ENCODE results near the gene DCLK1.
A peak's percentile ranks its signal among the peaks of the same experiment; 100 is the strongest.

Gene DCLK1

DNA sequence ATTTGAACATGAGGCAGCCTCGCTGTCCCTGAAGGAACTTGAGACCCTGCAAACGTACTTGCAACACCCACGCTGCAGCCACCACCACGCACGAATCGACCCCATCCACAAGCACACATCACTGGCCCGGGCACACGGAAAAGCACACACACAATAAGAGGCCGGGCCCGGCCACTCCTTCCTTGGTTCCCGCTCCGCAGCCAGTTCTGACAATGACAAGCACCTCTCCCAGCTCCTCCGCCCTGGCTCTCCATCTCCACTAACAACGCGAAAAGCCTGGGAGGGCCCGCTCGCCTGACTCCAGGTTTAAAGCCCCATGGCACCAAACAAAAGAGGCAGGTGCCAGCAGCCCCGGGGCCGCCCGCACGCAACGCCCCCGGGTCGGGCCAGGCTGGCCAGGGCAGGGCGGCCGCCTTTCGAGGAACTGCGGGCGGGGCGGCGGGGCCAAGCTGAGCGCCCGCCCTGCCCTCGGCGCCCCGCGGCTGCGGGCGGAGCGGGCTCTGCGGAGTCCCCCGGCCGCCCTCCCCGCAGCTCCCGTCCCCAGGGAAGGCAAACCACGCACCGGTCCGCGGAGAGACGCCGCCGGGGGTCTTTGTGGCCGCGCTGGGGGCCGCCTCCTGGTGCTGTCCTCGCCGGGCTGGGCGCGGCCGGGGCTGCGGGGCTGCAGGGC is 495 bp downstream of the DCLK1 start:
- H3K9me3 ChIP-seq (ENCODE audit: control insufficient read depth, low read depth, low read length): no peaks in the 10 kb centered on the region
- no peak overlapping the region for H3K27ac ChIP-seq (ENCODE audit: low read length)
- peak overlapping the region; percentile 32 for H3K9ac ChIP-seq (ENCODE audit: low read length)
- peak overlapping the region; percentile 75 for H3K4me3 ChIP-seq (ENCODE audit: low read length)
- peaks cover 4% of the 10 kb centered on the region for H3K4me1 ChIP-seq (ENCODE audit: control insufficient read depth, low read depth, low read length)
- no peaks in the 10 kb centered on the region for H3K36me3 ChIP-seq (ENCODE audit: control insufficient read depth, low read depth, low read length)
- H3K27me3 ChIP-seq (ENCODE audit: control insufficient read depth, insufficient read depth, low read length): peaks cover 55% of the 10 kb centered on the region

DNA sequence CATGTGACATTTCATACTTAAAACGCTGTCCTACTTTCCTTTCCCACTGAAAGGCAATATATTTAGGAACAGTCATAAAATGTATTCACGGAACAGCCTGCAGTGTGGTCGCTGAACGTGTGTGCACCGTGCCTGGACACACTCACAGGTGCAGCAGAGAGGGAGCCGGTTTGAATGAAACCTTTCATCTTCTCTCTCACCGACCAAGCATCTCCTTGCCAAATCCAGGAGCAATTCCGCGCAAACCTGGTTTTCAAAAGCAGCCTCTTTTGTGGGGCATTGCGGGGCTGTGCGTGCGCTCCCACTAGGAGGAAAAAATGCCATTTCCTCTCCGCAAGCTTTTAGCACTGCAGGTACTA is 1.0 kb downstream of the DCLK1 start:
- no peaks in the 10 kb centered on the region for H3K9me3 ChIP-seq (ENCODE audit: control insufficient read depth, low read depth, low read length)
- no peak overlapping the region for H3K27ac ChIP-seq (ENCODE audit: low read length)
- no peaks in the 10 kb centered on the region for H3K36me3 ChIP-seq (ENCODE audit: control insufficient read depth, low read depth, low read length)
- peak overlapping the region; percentile 32 for H3K9ac ChIP-seq (ENCODE audit: low read length)
- peaks cover 55% of the 10 kb centered on the region for H3K27me3 ChIP-seq (ENCODE audit: control insufficient read depth, insufficient read depth, low read length)
- H3K4me1 ChIP-seq (ENCODE audit: control insufficient read depth, low read depth, low read length): peaks cover 4% of the 10 kb centered on the region
- H3K4me3 ChIP-seq (ENCODE audit: low read length): peak overlapping the region; percentile 75

DNA sequence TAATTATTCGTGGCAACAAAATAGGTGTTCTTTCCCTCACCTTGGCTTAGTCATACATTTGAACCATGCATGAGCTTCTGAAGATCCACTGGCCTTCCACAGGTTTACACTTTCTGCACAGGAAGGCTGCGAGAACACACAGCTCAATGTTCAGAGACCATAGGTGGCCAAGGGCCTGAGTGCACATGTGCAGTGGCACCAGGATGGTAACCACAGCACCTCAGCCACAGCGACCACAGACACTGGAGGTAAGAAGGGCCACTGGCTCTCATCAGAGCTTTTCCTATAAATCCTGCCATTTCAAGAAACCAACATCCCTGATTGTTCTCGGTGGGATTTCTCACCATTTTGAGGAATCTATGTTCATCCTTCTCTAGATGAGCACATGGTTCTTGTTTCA is 1.6 kb downstream of the DCLK1 start:
- Histone ChIP-seq H3K9ac (ENCODE audit: low read length) (no peak overlapping the region), H3K36me3 (ENCODE audit: control insufficient read depth, low read depth, low read length) (no peaks in the 10 kb centered on the region), H3K4me1 (ENCODE audit: control insufficient read depth, low read depth, low read length) (peaks cover 4% of the 10 kb centered on the region), H3K9me3 (ENCODE audit: control insufficient read depth, low read depth, low read length) (no peaks in the 10 kb centered on the region), H3K27me3 (ENCODE audit: control insufficient read depth, insufficient read depth, low read length) (peaks cover 55% of the 10 kb centered on the region), H3K27ac (ENCODE audit: low read length) (no peak overlapping the region), H3K4me3 (ENCODE audit: low read length) (peak overlapping the region; percentile 75)

DNA sequence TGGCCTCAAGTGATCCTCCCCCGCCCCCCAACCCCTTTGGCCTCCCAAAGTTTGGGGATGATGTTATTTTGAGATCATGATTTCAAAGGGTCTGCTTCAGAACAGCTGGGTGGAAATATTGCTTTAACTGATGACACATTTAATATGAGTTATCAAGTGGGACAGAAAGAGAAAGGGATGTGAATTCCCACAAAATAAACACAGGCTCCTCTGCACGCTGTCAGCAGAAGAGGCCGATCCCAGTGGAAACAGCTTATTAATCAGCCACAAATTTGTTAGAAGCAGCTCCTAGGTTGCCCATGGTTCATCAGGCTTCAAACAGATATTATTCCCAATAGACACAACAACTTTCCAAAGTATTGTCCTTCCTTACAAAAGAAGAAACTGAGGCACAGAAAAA is 4.7 kb downstream of the DCLK1 start:
- Histone ChIP-seq H3K27ac (ENCODE audit: low read length) (no peak overlapping the region), H3K27me3 (ENCODE audit: control insufficient read depth, insufficient read depth, low read length) (peaks cover 34% of the 10 kb centered on the region), H3K36me3 (ENCODE audit: control insufficient read depth, low read depth, low read length) (no peaks in the 10 kb centered on the region), H3K9me3 (ENCODE audit: control insufficient read depth, low read depth, low read length) (no peaks in the 10 kb centered on the region), H3K9ac (ENCODE audit: low read length) (no peak overlapping the region), H3K4me3 (ENCODE audit: low read length) (no peak overlapping the region), H3K4me1 (ENCODE audit: control insufficient read depth, low read depth, low read length) (peaks cover 4% of the 10 kb centered on the region)

DNA sequence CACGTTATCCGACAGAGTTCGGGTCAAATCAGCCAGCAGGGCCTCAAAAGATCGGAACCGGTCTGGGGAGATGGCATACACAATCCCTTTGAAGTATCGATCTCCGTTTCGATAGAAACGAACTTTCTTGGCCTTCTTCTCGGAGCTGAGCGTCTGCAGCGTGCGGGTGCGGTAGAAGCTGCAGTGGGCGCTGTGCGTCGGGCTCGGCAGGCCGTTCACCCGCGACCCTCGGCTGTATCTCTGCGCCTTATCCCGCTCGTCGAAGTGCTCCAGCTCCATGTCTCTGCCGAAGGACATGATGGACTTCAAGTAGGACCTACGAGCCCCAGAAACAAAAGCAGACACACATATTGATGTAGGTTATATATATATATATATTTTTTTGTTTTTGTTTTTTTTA is 5.3 kb downstream of the DCLK1 start:
- no peak overlapping the region for H3K9ac ChIP-seq (ENCODE audit: low read length)
- no peaks in the 10 kb centered on the region for H3K9me3 ChIP-seq (ENCODE audit: control insufficient read depth, low read depth, low read length)
- H3K27ac ChIP-seq (ENCODE audit: low read length): no peak overlapping the region
- H3K4me1 ChIP-seq (ENCODE audit: control insufficient read depth, low read depth, low read length): peaks cover 4% of the 10 kb centered on the region
- no peaks in the 10 kb centered on the region for H3K36me3 ChIP-seq (ENCODE audit: control insufficient read depth, low read depth, low read length)
- peaks cover 31% of the 10 kb centered on the region for H3K27me3 ChIP-seq (ENCODE audit: control insufficient read depth, insufficient read depth, low read length)
- H3K4me3 ChIP-seq (ENCODE audit: low read length): no peak overlapping the region

DNA sequence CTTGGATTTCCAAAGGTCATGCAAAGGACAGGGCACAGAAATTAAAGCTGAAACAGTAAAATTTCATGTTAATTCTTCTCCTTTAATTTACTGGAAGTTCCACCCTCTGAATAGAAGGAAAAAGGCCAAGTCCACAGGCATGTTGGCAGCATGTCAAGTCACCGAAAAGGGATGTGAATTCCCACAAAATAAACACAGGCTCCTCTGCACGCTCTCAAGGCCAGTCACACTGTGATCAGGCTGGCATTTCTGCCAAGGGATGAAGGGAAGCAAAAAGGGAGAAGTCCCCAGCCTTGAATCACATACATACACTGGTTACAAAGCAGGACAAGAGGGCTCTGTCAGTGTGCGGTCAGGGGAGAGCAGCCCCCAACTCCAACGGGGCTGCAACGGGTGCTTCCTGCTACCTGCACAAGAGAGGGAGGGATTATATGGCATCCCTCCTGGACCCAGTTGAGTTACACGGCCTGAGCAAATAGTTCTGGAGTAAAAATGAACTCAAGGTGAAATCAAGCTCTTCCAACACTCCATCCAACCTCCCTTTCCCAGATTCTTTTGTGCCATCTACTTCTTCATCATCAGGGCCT is 6.9 kb downstream of the DCLK1 start:
- Histone ChIP-seq H3K9ac (ENCODE audit: low read length) (no peak overlapping the region), H3K4me1 (ENCODE audit: control insufficient read depth, low read depth, low read length) (no peaks in the 10 kb centered on the region), H3K4me3 (ENCODE audit: low read length) (no peak overlapping the region), H3K36me3 (ENCODE audit: control insufficient read depth, low read depth, low read length) (no peaks in the 10 kb centered on the region), H3K27me3 (ENCODE audit: control insufficient read depth, insufficient read depth, low read length) (peaks cover 17% of the 10 kb centered on the region), H3K27ac (ENCODE audit: low read length) (no peak overlapping the region), H3K9me3 (ENCODE audit: control insufficient read depth, low read depth, low read length) (no peaks in the 10 kb centered on the region)

DNA sequence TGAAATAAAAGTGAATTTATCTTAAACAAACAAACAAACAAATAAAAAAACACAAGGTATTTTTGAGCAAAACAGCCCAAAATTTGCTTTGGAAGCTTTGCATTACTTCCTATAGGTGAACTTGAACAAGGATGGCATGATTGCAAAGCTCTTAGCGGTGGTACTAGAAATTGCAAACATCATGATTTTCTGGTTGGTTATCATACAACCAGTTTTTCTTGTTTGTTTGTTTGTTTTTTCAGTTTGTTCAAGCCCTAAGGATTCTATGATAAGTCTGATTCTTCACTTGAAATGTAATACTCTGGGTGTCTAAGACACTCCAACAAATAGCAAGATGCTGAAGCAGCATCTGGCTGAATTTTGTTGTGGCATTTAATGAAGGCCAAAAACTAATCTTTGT is 15.9 kb downstream of the DCLK1 start:
- H3K9ac ChIP-seq (ENCODE audit: low read length): no peak overlapping the region
- H3K36me3 ChIP-seq (ENCODE audit: control insufficient read depth, low read depth, low read length): no peaks in the 10 kb centered on the region
- H3K27ac ChIP-seq (ENCODE audit: low read length): no peak overlapping the region

DNA sequence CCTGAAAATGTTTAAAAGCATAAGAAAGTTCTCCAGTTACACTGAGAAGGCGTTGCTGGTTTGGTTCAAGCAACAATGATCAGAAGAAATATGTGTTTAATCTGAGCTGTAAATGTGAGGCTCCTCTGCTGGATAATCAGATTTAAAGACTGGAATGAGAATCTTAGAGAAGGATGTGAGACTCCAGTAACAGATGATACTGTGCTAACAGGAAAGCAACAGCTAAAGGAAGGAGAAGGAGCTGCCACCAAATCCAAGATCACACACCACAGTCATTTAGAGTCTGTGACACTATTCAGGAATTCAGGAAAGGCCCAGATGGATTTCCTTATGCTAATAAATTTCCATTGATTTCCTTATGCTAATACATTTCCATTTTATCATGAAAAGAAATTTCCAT is 16.9 kb downstream of the DCLK1 start:
- Histone ChIP-seq H3K27ac (ENCODE audit: low read length) (no peak overlapping the region), H3K9ac (ENCODE audit: low read length) (no peak overlapping the region), H3K9me3 (ENCODE audit: control insufficient read depth, low read depth, low read length) (no peaks in the 10 kb centered on the region), H3K4me1 (ENCODE audit: control insufficient read depth, low read depth, low read length) (no peaks in the 10 kb centered on the region), H3K36me3 (ENCODE audit: control insufficient read depth, low read depth, low read length) (no peaks in the 10 kb centered on the region), H3K27me3 (ENCODE audit: control insufficient read depth, insufficient read depth, low read length) (no peaks in the 10 kb centered on the region), H3K4me3 (ENCODE audit: low read length) (no peak overlapping the region)

More for the DNA sequence above, 15.9 kb downstream of the DCLK1 start:
- no peaks in the 10 kb centered on the region for H3K4me1 ChIP-seq (ENCODE audit: control insufficient read depth, low read depth, low read length)
- H3K4me3 ChIP-seq (ENCODE audit: low read length): no peak overlapping the region
- no peaks in the 10 kb centered on the region for H3K9me3 ChIP-seq (ENCODE audit: control insufficient read depth, low read depth, low read length)
- no peaks in the 10 kb centered on the region for H3K27me3 ChIP-seq (ENCODE audit: control insufficient read depth, insufficient read depth, low read length)

DNA sequence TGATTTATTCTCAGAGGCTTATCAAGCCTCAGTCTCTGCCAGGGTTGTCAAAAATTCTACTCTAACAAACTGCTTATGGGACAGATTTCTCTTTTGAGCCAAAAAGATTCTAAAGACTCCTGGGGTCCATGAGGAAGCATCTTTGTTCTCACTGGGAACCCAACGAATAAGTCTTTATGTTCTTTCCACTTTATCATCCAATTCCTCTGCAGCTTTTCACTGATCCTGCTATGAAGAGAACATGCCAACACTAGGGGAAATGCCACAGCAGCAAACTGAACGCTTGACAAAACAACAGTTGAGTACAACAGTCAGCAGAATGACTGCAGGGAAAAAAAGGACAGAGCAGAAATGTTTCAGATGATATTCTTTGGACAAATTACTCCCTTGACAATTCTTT is 22.2 kb downstream of the DCLK1 start:
- no peaks in the 10 kb centered on the region for H3K36me3 ChIP-seq (ENCODE audit: control insufficient read depth, low read depth, low read length)
- no peaks in the 10 kb centered on the region for H3K4me1 ChIP-seq (ENCODE audit: control insufficient read depth, low read depth, low read length)
- H3K27ac ChIP-seq (ENCODE audit: low read length): no peak overlapping the region
- no peak overlapping the region for H3K9ac ChIP-seq (ENCODE audit: low read length)
- no peak overlapping the region for H3K4me3 ChIP-seq (ENCODE audit: low read length)
- no peaks in the 10 kb centered on the region for H3K27me3 ChIP-seq (ENCODE audit: control insufficient read depth, insufficient read depth, low read length)
- H3K9me3 ChIP-seq (ENCODE audit: control insufficient read depth, low read depth, low read length): no peaks in the 10 kb centered on the region

DNA sequence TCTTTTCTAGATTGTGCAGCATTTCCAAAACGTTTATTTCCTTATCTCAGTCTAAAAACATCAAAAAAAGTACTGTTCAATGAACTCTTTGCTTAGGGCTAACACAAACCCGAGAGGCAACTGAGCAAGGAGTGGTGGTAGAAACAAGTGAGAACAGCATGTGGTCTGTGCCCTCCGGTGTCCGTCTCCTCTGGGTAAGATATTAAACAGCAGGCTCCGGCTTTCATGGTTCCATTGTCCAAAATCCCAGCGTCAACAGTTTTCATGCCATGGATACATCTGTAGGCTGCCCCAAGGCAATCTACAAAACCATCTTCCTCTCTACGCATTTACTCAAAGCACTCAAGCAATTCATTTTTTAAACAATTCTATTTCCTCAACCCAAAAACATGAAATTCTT is 22.8 kb downstream of the DCLK1 start:
- no peaks in the 10 kb centered on the region for H3K4me1 ChIP-seq (ENCODE audit: control insufficient read depth, low read depth, low read length)
- H3K36me3 ChIP-seq (ENCODE audit: control insufficient read depth, low read depth, low read length): no peaks in the 10 kb centered on the region
- H3K4me3 ChIP-seq (ENCODE audit: low read length): no peak overlapping the region
- H3K9ac ChIP-seq (ENCODE audit: low read length): no peak overlapping the region
- no peaks in the 10 kb centered on the region for H3K9me3 ChIP-seq (ENCODE audit: control insufficient read depth, low read depth, low read length)
- H3K27ac ChIP-seq (ENCODE audit: low read length): no peak overlapping the region
- no peaks in the 10 kb centered on the region for H3K27me3 ChIP-seq (ENCODE audit: control insufficient read depth, insufficient read depth, low read length)

DNA sequence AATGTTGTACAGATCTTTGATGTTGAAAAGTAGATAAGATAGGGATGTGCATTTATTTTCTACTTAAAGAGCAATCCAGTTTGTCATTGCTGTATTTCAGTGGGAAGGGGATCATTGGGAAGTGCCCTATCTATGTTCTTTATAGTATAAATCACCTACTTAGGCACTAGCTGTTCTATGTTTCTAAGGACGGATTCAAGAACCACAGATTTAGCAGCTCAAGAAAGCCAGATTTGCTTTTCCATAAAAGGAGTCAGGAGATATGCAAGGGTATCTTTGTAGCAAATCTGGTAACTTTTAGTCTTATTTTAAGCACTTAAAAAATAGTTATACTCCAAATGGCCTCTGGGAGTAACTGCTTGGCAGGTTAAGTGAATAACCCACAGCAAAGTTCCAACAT is 23.7 kb downstream of the DCLK1 start:
- H3K9me3 ChIP-seq (ENCODE audit: control insufficient read depth, low read depth, low read length): no peaks in the 10 kb centered on the region
- no peak overlapping the region for H3K4me3 ChIP-seq (ENCODE audit: low read length)
- H3K27me3 ChIP-seq (ENCODE audit: control insufficient read depth, insufficient read depth, low read length): no peaks in the 10 kb centered on the region
- no peaks in the 10 kb centered on the region for H3K36me3 ChIP-seq (ENCODE audit: control insufficient read depth, low read depth, low read length)
- no peak overlapping the region for H3K27ac ChIP-seq (ENCODE audit: low read length)
- no peak overlapping the region for H3K9ac ChIP-seq (ENCODE audit: low read length)
- H3K4me1 ChIP-seq (ENCODE audit: control insufficient read depth, low read depth, low read length): no peaks in the 10 kb centered on the region

DNA sequence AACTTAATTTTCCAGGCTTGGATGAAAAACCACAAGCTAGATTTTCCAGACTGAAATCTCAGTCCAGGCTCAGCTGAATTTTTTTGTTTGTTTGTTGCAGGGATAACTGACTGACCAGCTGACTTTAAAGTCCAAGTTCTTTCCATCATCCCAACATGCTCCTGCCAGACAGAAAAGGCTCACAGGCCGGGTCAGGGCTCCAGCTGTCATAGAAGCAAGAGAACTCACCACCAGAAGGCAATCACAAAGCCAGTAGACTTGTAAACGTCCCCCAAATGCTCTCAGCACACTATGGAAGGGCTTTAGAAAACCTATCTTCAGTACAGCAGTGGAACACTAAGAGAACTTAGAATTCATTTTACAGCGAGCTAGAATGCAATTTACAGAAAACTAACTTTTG is 25.5 kb downstream of the DCLK1 start:
- Histone ChIP-seq H3K4me1 (ENCODE audit: control insufficient read depth, low read depth, low read length) (no peaks in the 10 kb centered on the region), H3K27me3 (ENCODE audit: control insufficient read depth, insufficient read depth, low read length) (no peaks in the 10 kb centered on the region), H3K9me3 (ENCODE audit: control insufficient read depth, low read depth, low read length) (no peaks in the 10 kb centered on the region)

More for the DNA sequence above, 25.5 kb downstream of the DCLK1 start:
- H3K27ac ChIP-seq (ENCODE audit: low read length): no peak overlapping the region
- no peak overlapping the region for H3K4me3 ChIP-seq (ENCODE audit: low read length)
- H3K9ac ChIP-seq (ENCODE audit: low read length): no peak overlapping the region
- H3K36me3 ChIP-seq (ENCODE audit: control insufficient read depth, low read depth, low read length): no peaks in the 10 kb centered on the region
